Measurements from ENCODE around the gene INHBB.

DNA sequence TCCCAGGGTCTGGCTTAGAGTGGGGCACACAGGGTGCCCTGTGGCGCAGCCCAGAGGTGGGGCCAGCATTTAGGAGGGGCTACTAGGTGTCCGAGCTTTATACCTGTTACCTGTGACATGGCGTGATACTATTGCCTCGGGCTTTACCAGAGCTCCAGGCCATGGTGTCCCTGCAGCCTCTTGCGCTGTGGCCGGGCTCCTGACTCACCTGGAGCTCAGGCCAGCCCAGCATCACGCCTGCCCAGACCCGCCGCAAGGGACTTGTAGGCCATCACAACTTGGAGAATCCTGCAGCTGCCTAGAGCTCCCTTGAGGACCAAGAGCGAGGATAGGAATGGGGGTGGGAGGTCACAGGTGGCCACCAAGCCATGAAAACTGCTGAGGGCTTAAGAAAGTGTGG, 8.0 kb downstream of the INHBB start:
- TF ChIP-seq POLR2AphosphoS5 (IDR thresholded peaks at IDR 0.05; ENCODE audit: low read depth, low read length), result no peak
- no peak for TF ChIP-seq POLR2A (IDR thresholded peaks at IDR 0.05; ENCODE audit: low read depth, low read length)
- TF ChIP-seq TAF1 (IDR thresholded peaks at IDR 0.05; ENCODE audit: low read depth, low read length), result no peak
- TF ChIP-seq POU2F2 (IDR thresholded peaks at IDR 0.05; ENCODE audit: low read depth, low read length), result no peak

Data from GM12891 (cell line).